Transverse colon (tissue), 3 donors: ENCODE measurements around the gene RUSF1.

Experiments
- EP300 ChIP-seq: sonication (generic); formaldehyde crosslinking; IDR thresholded peaks from one replicate; pipeline ENCODE4 v1.6.1; 2017; ENCODE audit warnings: antibody characterized with exemption, low read depth
- POLR2A ChIP-seq: fragments of 450-650 bp; IDR thresholded peaks from one replicate; pipeline ENCODE4 v1.6.1; 2016; ENCODE audit warnings: antibody characterized with exemption, mild to moderate bottlenecking, moderate library complexity
- TF ChIP-seq, protein P1 (sequence below), 5 experiments: fragments of 200-600 bp in 3 of 5; fragments of 450-650 bp in 2 of 5; sonication (generic) in 3 of 5; IDR thresholded peaks; 1 replicate in 2 of 5; 2 replicates in 3 of 5; pipeline ENCODE4 v1.5.1; 2016 to 2017; ENCODE audit warnings: antibody characterized with exemption in 5 of 5, inconsistent platforms in 3 of 5, mild to moderate bottlenecking in 2 of 5, moderate library complexity in 1 of 5

DNA sequence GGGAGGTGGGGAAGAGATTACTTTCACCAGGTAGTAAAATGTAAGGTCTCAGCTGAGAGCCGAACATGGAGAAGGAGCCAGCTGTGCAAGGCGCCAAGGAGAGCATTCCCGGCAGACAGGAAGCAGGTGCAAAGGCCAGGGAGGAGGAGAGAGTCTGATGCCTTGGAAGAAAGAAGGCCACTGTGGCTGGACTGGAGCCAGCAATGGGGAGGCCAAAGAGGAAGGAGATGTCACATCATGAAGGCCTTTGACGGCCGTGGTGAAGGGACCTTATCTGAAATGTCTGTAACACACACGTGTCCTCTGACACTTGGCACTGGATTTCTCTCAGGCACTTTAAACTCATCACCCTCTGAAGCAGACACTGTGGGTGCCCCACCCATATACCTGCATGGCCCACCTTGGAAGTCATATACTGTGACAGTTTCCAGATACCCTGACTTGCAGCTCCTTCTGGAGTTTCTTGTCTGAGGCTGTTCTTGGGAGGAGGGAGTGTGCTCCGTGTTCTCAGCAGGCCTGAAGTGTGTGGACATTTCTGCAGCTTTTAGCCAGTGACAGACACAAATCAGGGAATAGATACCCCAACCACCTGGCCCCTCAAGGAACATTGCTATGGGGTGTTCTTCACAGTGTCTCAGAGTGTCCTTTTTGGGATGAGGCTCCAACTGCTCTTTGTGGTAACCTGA lies 27.2 kb downstream of the RUSF1 start:
- TF ChIP-seq, protein P1, sequence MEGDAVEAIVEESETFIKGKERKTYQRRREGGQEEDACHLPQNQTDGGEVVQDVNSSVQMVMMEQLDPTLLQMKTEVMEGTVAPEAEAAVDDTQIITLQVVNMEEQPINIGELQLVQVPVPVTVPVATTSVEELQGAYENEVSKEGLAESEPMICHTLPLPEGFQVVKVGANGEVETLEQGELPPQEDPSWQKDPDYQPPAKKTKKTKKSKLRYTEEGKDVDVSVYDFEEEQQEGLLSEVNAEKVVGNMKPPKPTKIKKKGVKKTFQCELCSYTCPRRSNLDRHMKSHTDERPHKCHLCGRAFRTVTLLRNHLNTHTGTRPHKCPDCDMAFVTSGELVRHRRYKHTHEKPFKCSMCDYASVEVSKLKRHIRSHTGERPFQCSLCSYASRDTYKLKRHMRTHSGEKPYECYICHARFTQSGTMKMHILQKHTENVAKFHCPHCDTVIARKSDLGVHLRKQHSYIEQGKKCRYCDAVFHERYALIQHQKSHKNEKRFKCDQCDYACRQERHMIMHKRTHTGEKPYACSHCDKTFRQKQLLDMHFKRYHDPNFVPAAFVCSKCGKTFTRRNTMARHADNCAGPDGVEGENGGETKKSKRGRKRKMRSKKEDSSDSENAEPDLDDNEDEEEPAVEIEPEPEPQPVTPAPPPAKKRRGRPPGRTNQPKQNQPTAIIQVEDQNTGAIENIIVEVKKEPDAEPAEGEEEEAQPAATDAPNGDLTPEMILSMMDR (IDR thresholded peaks at IDR 0.05): no peak
- TF ChIP-seq POLR2A (no peak), EP300 (no peak)
